Panc1 (cell line): ENCODE measurements around the gene NRCAM.

Source experiments
- CTCF ChIP-seq: fragments of 450-650 bp; IDR thresholded peaks from 2 replicates; pipeline ENCODE4 v1.5.1; 2017; ENCODE audit warnings: mild to moderate bottlenecking
- POLR2AphosphoS5 ChIP-seq: IDR thresholded peaks from 2 replicates; pipeline ENCODE4 v1.6.1; 2012; ENCODE audit warnings: mild to moderate bottlenecking, low read depth, low read length, moderate library complexity
- REST ChIP-seq, 2 experiments: IDR thresholded peaks; 2 replicates each; pipeline ENCODE4 v1.6.1; 2011 to 2012; ENCODE audit warnings: low read depth in 2 of 2, control low read depth in 1 of 2, low read length in 1 of 2, mild to moderate bottlenecking in 1 of 2, moderate library complexity in 1 of 2; ENCODE audit not compliant: insufficient read depth in 1 of 2
- SIN3A ChIP-seq: IDR thresholded peaks from 2 replicates; pipeline ENCODE4 v1.6.1; 2012; ENCODE audit warnings: low read depth, mild to moderate bottlenecking, low read length, moderate library complexity, borderline replicate concordance; ENCODE audit not compliant: insufficient read depth
- TCF7L2 ChIP-seq: IDR thresholded peaks from 2 replicates; pipeline ENCODE4 v1.6.1; 2011; ENCODE audit warnings: mild to moderate bottlenecking, low read depth, low read length, inconsistent platforms

GRCh38 chr7:108499566-108499965 is 43.3 kb upstream of the NRCAM start:
- TF ChIP-seq CTCF = no peak
- no peak for TF ChIP-seq REST (IDR thresholded peaks at IDR 0.05; ENCODE audit: insufficient read depth in 1 of 2, low read depth in 2 of 2, low read length in 1 of 2)
- no peak for TF ChIP-seq POLR2AphosphoS5
- TF ChIP-seq TCF7L2 = no peak
- TF ChIP-seq SIN3A = no peak
